Measurements from ENCODE around the gene EMP2. TPM values are rescaled to one million over a fixed set of nuclear protein-coding genes. Genes with fewer than 3 reads are reported as not detected.

Gene EMP2
- total RNA-seq, 4 donors from 2014 or later = 7.9 to 13.5 (median 11.7) TPM

- Histone ChIP-seq H3K4me1 (no peaks in the 10 kb centered on the region), H3K9me3 (no peaks in the 10 kb centered on the region), H3K36me3 (no peaks in the 10 kb centered on the region), H3K27me3 (no peaks in the 10 kb centered on the region), H3K4me3 (no peak overlapping the region), H3K27ac (no peak overlapping the region)
- in situ Hi-C loops (cut with MboI; ENCODE audit: low sequenced_read_pairs in 4 of 4) = no loop called here
- TF ChIP-seq POLR2A (IDR thresholded peaks at IDR 0.05) = no peak
- no peak for TF ChIP-seq CTCF (IDR thresholded peaks at IDR 0.05 in 4 of 5, conservative IDR thresholded peaks at IDR 0.05 in 1 of 5)
- DNase-seq (no peak), ATAC-seq (no peak)
- intact Hi-C loops (cut with DNase I; ENCODE audit: low total_unique reads) = no loop called here
Observed at GRCh38 chr16:10599626-10600025, 19.2 kb upstream of the EMP2 start.

GRCh38 chr16:10598157-10598556 is 17.8 kb upstream of the EMP2 start:
- ATAC-seq (peak in 1 of 2 donors; percentile 58), DNase-seq (no peak)
- Histone ChIP-seq H3K36me3 (no peaks in the 10 kb centered on the region), H3K4me1 (no peaks in the 10 kb centered on the region), H3K4me3 (no peak overlapping the region), H3K27ac (peak overlapping the region in 1 of 4 donors; percentile 10), H3K9me3 (no peaks in the 10 kb centered on the region), H3K27me3 (no peaks in the 10 kb centered on the region)
- in situ Hi-C loops (cut with MboI; ENCODE audit: low sequenced_read_pairs in 4 of 4) (no loop called here), intact Hi-C loops (cut with DNase I; ENCODE audit: low total_unique reads) (no loop called here)
- TF ChIP-seq CTCF (IDR thresholded peaks at IDR 0.05 in 4 of 5, conservative IDR thresholded peaks at IDR 0.05 in 1 of 5) (no peak), POLR2A (IDR thresholded peaks at IDR 0.05) (no peak)

- no peaks in the 10 kb centered on the region for H3K27me3 ChIP-seq
- H3K27ac ChIP-seq = no peak overlapping the region
- intact Hi-C loops (cut with DNase I; ENCODE audit: low total_unique reads) (no loop called here), in situ Hi-C loops (cut with MboI; ENCODE audit: low sequenced_read_pairs in 4 of 4) (no loop called here)
- ATAC-seq = no peak
- no peaks in the 10 kb centered on the region for H3K4me1 ChIP-seq
- H3K36me3 ChIP-seq = no peaks in the 10 kb centered on the region
- H3K4me3 ChIP-seq = no peak overlapping the region
- no peaks in the 10 kb centered on the region for H3K9me3 ChIP-seq
- TF ChIP-seq CTCF (IDR thresholded peaks at IDR 0.05 in 4 of 5, conservative IDR thresholded peaks at IDR 0.05 in 1 of 5) = no peak
- no peak for TF ChIP-seq POLR2A (IDR thresholded peaks at IDR 0.05)
- DNase-seq = no peak
Observed at GRCh38 chr16:10597187-10597601, 16.8 kb upstream of the EMP2 start.

GRCh38 chr16:10594312-10594950 is 14.0 kb upstream of the EMP2 start:
- Histone ChIP-seq H3K36me3 (no peaks in the 10 kb centered on the region), H3K4me3 (no peak overlapping the region), H3K27ac (no peak overlapping the region), H3K4me1 (no peaks in the 10 kb centered on the region), H3K9me3 (no peaks in the 10 kb centered on the region), H3K27me3 (no peaks in the 10 kb centered on the region)
- TF ChIP-seq CTCF (IDR thresholded peaks at IDR 0.05 in 4 of 5, conservative IDR thresholded peaks at IDR 0.05 in 1 of 5) (no peak), POLR2A (IDR thresholded peaks at IDR 0.05) (no peak)
- DNase-seq (no peak), ATAC-seq (no peak)
- in situ Hi-C loops (cut with MboI; ENCODE audit: low sequenced_read_pairs in 4 of 4) (no loop called here), intact Hi-C loops (cut with DNase I; ENCODE audit: low total_unique reads) (no loop called here)

- ATAC-seq (no peak), DNase-seq (no peak)
- no peaks in the 10 kb centered on the region for H3K9me3 ChIP-seq
- H3K4me1 ChIP-seq = no peaks in the 10 kb centered on the region
- H3K4me3 ChIP-seq = no peak overlapping the region
- TF ChIP-seq POLR2A (IDR thresholded peaks at IDR 0.05) = no peak
- TF ChIP-seq CTCF (IDR thresholded peaks at IDR 0.05 in 4 of 5, conservative IDR thresholded peaks at IDR 0.05 in 1 of 5) = no peak
- H3K27ac ChIP-seq = no peak overlapping the region
- H3K36me3 ChIP-seq = no peaks in the 10 kb centered on the region
- in situ Hi-C loops (cut with MboI; ENCODE audit: low sequenced_read_pairs in 4 of 4) = no loop called here
- intact Hi-C loops (cut with DNase I; ENCODE audit: low total_unique reads) = no loop called here
- no peaks in the 10 kb centered on the region for H3K27me3 ChIP-seq
Observed at GRCh38 chr16:10592611-10593010, 12.2 kb upstream of the EMP2 start.
